Uterus (tissue), 4 donors: ENCODE measurements around the gene ACAP1. TPM values are rescaled to one million over a fixed set of nuclear protein-coding genes. Genes with fewer than 3 reads are reported as not detected.

Experiments used
- DNase-seq, 2 donors: peaks; one replicate each; pipeline ENCODE4 v3.0.0-alpha.2; 2019 to 2020
- H3K27ac ChIP-seq, 2 donors: fragments of 200-600 bp; sonication (generic); 1 replicate in 1 of 2; 2 replicates in 1 of 2; pipeline ENCODE4 v1.5.1; 2016 to 2018
- H3K27me3 ChIP-seq, 2 donors: fragments of 200-600 bp; sonication (generic); one replicate each; pipeline ENCODE4 v1.5.1; 2018 to 2019; ENCODE audit warnings: control low read depth in 1 of 2
- H3K36me3 ChIP-seq, 2 donors: fragments of 200-600 bp; sonication (generic); one replicate each; pipeline ENCODE4 v1.5.1; 2019; ENCODE audit warnings: control low read depth in 1 of 2
- H3K4me1 ChIP-seq, 2 donors: fragments of 200-600 bp; sonication (generic); one replicate each; pipeline ENCODE4 v1.5.1; 2018 to 2019; ENCODE audit warnings: control low read depth in 1 of 2
- H3K4me3 ChIP-seq, 2 donors: fragments of 200-600 bp; sonication (generic); 1 replicate in 1 of 2; 2 replicates in 1 of 2; pipeline ENCODE4 v1.5.1; 2018 to 2019; ENCODE audit warnings: mild to moderate bottlenecking in 1 of 2
- H3K9me3 ChIP-seq, 2 donors: fragments of 200-600 bp; sonication (generic); one replicate each; pipeline ENCODE4 v1.5.1; 2019; ENCODE audit warnings: control low read depth in 1 of 2
- CTCF ChIP-seq, 4 experiments: fragments of 200-600 bp in 2 of 4; fragments of 450-650 bp in 2 of 4; sonication (generic) in 2 of 4; IDR thresholded peaks; one replicate each; pipeline ENCODE4 v1.5.1; 2016 to 2019; ENCODE audit warnings: antibody characterized with exemption in 4 of 4, mild to moderate bottlenecking in 2 of 4, moderate library complexity in 1 of 4
- POLR2A ChIP-seq, 2 donors: fragments of 450-650 bp; IDR thresholded peaks; one replicate each; pipeline ENCODE4 v1.6.1; 2016; ENCODE audit warnings: antibody characterized with exemption in 2 of 2, mild to moderate bottlenecking in 1 of 2, moderate library complexity in 1 of 2
- intact Hi-C: fragments of 100-400 bp; cut with DNase I; formaldehyde crosslinking; loops from one replicate; pipeline ENCODE4 v1.15.1; 2023; ENCODE audit warnings: low total_unique reads
- small RNA-seq: library from RNA; depleted of rRNA; stranded (forward); fragments of <200 nt; gene quantifications from one replicate; pipeline ENCODE3, GENCODE V24; 2016
- total RNA-seq, 4 donors: library from RNA; depleted of rRNA in 3 of 4; stranded (reverse); fragments of >200 nt in 3 of 4; gene quantifications; one replicate each; pipeline versions ENCODE4 v1.1.0 to v1.2.4, GENCODE V29; 2014 to 2023
- donor health status: DM: yes; HTN: yes; CAD: no.

Gene ACAP1
- total RNA-seq, 4 donors from 2014 or later = 0.29 to 11.2 (median 1.7) TPM

- H3K4me1 ChIP-seq = peaks cover 0 to 7% of the 10 kb centered on the region in 2 donors
- intact Hi-C loops = no loop called here
- DNase-seq = no peak
Observed at GRCh38 chr17:7398612-7399011, 62.3 kb downstream of the ACAP1 start.

More at GRCh38 chr17:7398612-7399011, 62.3 kb downstream of the ACAP1 start:
- TF ChIP-seq CTCF (IDR thresholded peaks at IDR 0.05) (no peak), POLR2A (IDR thresholded peaks at IDR 0.05) (no peak)
- Histone ChIP-seq H3K36me3 (no peaks in the 10 kb centered on the region), H3K27ac (no peak overlapping the region), H3K4me3 (no peak overlapping the region), H3K27me3 (no peaks in the 10 kb centered on the region), H3K9me3 (no peaks in the 10 kb centered on the region)

Small RNA genes lying within 50 kb of the gene (small RNA-seq; reads per million reads assigned to genes)
- gene AC026954.2 = not detected

Other genes with a start within 250 kb of the ACAP1 start
- gene ASGR2, start 221.7 kb upstream of the ACAP1 start, total RNA-seq = not detected
- gene ASGR1, start 157.2 kb upstream of the ACAP1 start, total RNA-seq = 1 to 10 TPM in 2 of 4 donors, under 1 TPM in 1, not detected in 1; 0.77 to 3.2 (median 1.8) TPM
- 10 to 100 TPM; 22.8 to 64.0 (median 48.4) TPM for gene DLG4, start 116.7 kb upstream of the ACAP1 start, total RNA-seq
- gene ACADVL, start 116.6 kb upstream of the ACAP1 start, total RNA-seq = 100 to 1,000 TPM; 167 to 800 (median 399) TPM
- 10 to 100 TPM in 3 of 4 donors, 1 to 10 TPM in 1; 5.1 to 83.2 (median 53.5) TPM for gene DVL2, start 102.0 kb upstream of the ACAP1 start, total RNA-seq
- gene PHF23, start 97.1 kb upstream of the ACAP1 start, total RNA-seq = 10 to 100 TPM in 3 of 4 donors, 1 to 10 TPM in 1; 9.7 to 68.1 (median 29.7) TPM
- 100 to 1,000 TPM; 220 to 467 (median 366) TPM for gene GABARAP, start 94.1 kb upstream of the ACAP1 start, total RNA-seq
- gene CTDNEP1, start 84.8 kb upstream of the ACAP1 start, total RNA-seq = 100 to 1,000 TPM in 1 of 4 donors, 10 to 100 TPM in 3; 13.8 to 115 (median 37.2) TPM
- 10 to 100 TPM; 41.9 to 65.6 (median 51.3) TPM for gene ELP5, start 84.3 kb upstream of the ACAP1 start, total RNA-seq
- 10 to 100 TPM in 1 of 4 donors, under 1 TPM in 3; 0.29 to 24.4 (median 0.68) TPM for gene CLDN7, start 74.1 kb upstream of the ACAP1 start, total RNA-seq
- gene SLC2A4, start 54.8 kb upstream of the ACAP1 start, total RNA-seq = 10 to 100 TPM in 2 of 4 donors, 1 to 10 TPM in 2; 1.8 to 25.9 (median 12.6) TPM
- 1 to 10 TPM in 2 of 4 donors, not detected in 2; 2.4 to 4.4 TPM for gene YBX2, start 41.9 kb upstream of the ACAP1 start, total RNA-seq
- gene EIF5A, start 28.9 kb upstream of the ACAP1 start, total RNA-seq = 100 to 1,000 TPM in 3 of 4 donors, 10 to 100 TPM in 1; 75.3 to 219 (median 198) TPM
- 10 to 100 TPM; 34.0 to 68.3 (median 43.9) TPM for gene GPS2, start 21.2 kb upstream of the ACAP1 start, total RNA-seq
- 10 to 100 TPM; 12.4 to 64.7 (median 34.1) TPM for gene NEURL4, start 7.2 kb upstream of the ACAP1 start, total RNA-seq
- 10 to 100 TPM in 1 of 4 donors, 1 to 10 TPM in 3; 2.6 to 14.7 (median 7.2) TPM for gene KCTD11, start 15.6 kb downstream of the ACAP1 start, total RNA-seq
- not detected for gene TMEM95, start 18.6 kb downstream of the ACAP1 start, total RNA-seq
- gene TNK1, start 44.6 kb downstream of the ACAP1 start, total RNA-seq = 1 to 10 TPM in 3 of 4 donors, under 1 TPM in 1; 0.26 to 9.2 (median 1.8) TPM
- 10 to 100 TPM in 3 of 4 donors, under 1 TPM in 1; 0.77 to 42.6 (median 17.6) TPM for gene PLSCR3, start 58.0 kb downstream of the ACAP1 start, total RNA-seq
- 100 to 1,000 TPM in 3 of 4 donors, 10 to 100 TPM in 1; 26.0 to 131 (median 115) TPM for gene TMEM256, start 67.6 kb downstream of the ACAP1 start, total RNA-seq
- gene NLGN2, start 71.3 kb downstream of the ACAP1 start, total RNA-seq = 10 to 100 TPM; 14.2 to 81.9 (median 19.7) TPM
- not detected for gene SPEM1, start 83.8 kb downstream of the ACAP1 start, total RNA-seq
- not detected for gene SPEM2, start 89.1 kb downstream of the ACAP1 start, total RNA-seq
- not detected for gene SPEM3, start 92.3 kb downstream of the ACAP1 start, total RNA-seq
- gene TMEM102, start 98.9 kb downstream of the ACAP1 start, total RNA-seq = 1 to 10 TPM in 2 of 4 donors, under 1 TPM in 1, not detected in 1; 0.29 to 2.8 (median 2.0) TPM
- 10 to 100 TPM in 1 of 4 donors, 1 to 10 TPM in 2, not detected in 1; 2.8 to 17.9 (median 6.2) TPM for gene FGF11, start 103.0 kb downstream of the ACAP1 start, total RNA-seq
- 10 to 100 TPM in 2 of 4 donors, 1 to 10 TPM in 2; 3.2 to 16.9 (median 10.9) TPM for gene CHRNB1, start 108.5 kb downstream of the ACAP1 start, total RNA-seq
- 100 to 1,000 TPM in 1 of 4 donors, 10 to 100 TPM in 3; 22.7 to 116 (median 39.2) TPM for gene ZBTB4, start 143.1 kb downstream of the ACAP1 start, total RNA-seq
- gene SLC35G6, start 144.9 kb downstream of the ACAP1 start, total RNA-seq = not detected
- 100 to 1,000 TPM in 2 of 4 donors, 10 to 100 TPM in 2; 19.7 to 167 (median 77.6) TPM for gene POLR2A, start 147.8 kb downstream of the ACAP1 start, total RNA-seq
- gene TNFSF12, start 212.5 kb downstream of the ACAP1 start, total RNA-seq = 10 to 100 TPM; 15.3 to 63.1 (median 33.7) TPM
- 10 to 100 TPM in 3 of 4 donors, 1 to 10 TPM in 1; 6.8 to 56.9 (median 25.8) TPM for gene TNFSF13, start 222.2 kb downstream of the ACAP1 start, total RNA-seq
- 100 to 1,000 TPM in 1 of 4 donors, 10 to 100 TPM in 3; 45.9 to 106 (median 59.5) TPM for gene SENP3, start 225.4 kb downstream of the ACAP1 start, total RNA-seq
- gene CD68, start 243.1 kb downstream of the ACAP1 start, total RNA-seq = 10 to 100 TPM in 1 of 4 donors, 1 to 10 TPM in 3; 4.4 to 15.9 (median 7.5) TPM
- gene MPDU1, start 247.3 kb downstream of the ACAP1 start, total RNA-seq = 10 to 100 TPM in 3 of 4 donors, 1 to 10 TPM in 1; 2.6 to 63.6 (median 35.0) TPM